ENCODE results near the gene PPP1R26.
"Not testable (repeated sequence)": the region's sequence is repeated elsewhere in the genome, so short reads cannot be mapped to it uniquely, and the experiment has no call there.

The PPP1R26 gene

DNA sequence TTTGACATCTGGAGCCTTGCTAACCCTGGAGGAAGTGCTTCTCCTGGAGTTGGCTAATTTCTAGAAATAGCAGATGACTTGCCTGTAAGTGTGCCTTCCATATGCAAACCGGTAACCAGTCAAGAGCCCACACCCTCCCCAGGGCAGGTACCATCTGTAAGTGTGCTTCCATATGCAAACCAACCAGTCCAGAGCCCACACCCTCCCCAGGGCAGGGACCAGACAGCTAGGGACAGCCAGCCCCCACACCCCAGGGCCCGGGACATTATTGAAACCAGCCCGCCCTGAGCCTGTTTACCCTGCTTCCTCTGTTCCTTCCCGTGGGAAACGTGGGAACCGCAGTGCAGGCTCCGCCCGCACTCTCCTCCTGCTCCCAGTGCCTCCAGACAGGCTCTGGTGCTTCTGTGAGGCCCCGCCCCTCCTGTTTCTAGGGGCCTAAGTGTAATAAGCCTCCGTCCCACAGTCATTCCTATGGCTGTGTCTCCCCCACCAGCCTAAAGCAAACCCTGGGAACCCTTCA, 54.7 kb downstream of the PPP1R26 start:
- H3K9me3 ChIP-seq (ENCODE audit: control insufficient read depth, insufficient read depth, low read depth, low read length); H3K27ac ChIP-seq (ENCODE audit: extremely low read depth, low read depth, low read length); H3K36me3 ChIP-seq (ENCODE audit: control insufficient read depth in 2 of 2, insufficient read depth in 1 of 2, low read length in 2 of 2); POLR2A ChIA-PET; H3K4me1 ChIP-seq (ENCODE audit: control insufficient read depth, insufficient read depth, low read length); H3K4me3 ChIP-seq (ENCODE audit: low read depth, low read length): not testable (repeated sequence)
- CTCF ChIA-PET = interaction anchor here (0.6 kb wide), 1 partner anchor 69 kb away, joined by 3 read pairs; no protein-coding TSS in a partner anchor
- peak; percentile 51 for TF ChIP-seq KLF1 (tag by site-specific recombination; IDR thresholded peaks at IDR 0.05)

DNA sequence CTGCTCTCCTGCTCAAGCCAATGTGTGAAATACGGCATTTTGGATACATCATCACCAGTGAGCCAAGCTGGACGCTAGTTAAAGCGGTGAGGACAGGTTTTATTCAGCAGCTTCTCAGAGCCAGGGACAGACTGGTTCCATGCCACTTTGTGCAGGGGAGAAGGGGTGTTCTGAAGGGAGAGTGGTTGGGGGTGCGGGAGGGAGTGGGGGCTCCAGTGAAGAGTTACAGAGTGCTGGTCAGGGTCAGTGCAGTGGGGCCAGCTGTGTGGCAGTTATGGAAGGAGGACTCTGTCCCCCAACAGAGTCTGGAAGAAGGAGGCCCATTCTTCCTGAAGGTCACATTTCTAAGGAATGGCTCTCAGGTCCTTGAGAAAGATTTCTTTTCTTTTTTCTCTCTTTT, 55.2 kb downstream of the PPP1R26 start:
- CTCF ChIA-PET = interaction anchor here (0.7 kb wide), 2 partner anchors 10 to 30 kb away, joined by 4 to 6 read pairs; no protein-coding TSS in a partner anchor
- H3K27ac ChIP-seq (ENCODE audit: extremely low read depth, low read depth, low read length); POLR2A ChIA-PET; H3K4me3 ChIP-seq (ENCODE audit: low read depth, low read length); H3K4me1 ChIP-seq (ENCODE audit: control insufficient read depth, insufficient read depth, low read length); H3K9me3 ChIP-seq (ENCODE audit: control insufficient read depth, insufficient read depth, low read depth, low read length); H3K36me3 ChIP-seq (ENCODE audit: control insufficient read depth in 2 of 2, insufficient read depth in 1 of 2, low read length in 2 of 2): not testable (repeated sequence)

DNA sequence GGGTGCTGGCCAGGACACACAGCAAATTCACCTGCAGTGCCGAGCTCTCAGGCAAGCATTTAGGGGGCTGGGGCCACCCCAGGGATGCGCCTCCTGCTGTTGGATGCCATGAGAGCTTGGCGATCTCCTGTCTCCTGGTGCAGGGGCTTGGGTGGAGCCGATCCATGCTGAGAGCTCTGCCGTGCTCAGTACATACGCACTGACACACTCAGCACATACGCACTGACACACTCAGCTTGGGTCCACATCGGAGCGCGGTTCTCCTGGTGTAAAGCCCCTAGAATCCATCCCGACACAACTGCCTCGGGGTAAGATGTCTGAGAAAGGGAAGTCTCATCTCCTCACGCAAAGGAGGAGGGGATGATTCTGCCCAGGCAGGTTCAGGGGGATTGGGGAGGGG, 56.0 kb downstream of the PPP1R26 start:
- CTCF ChIA-PET = not testable (repeated sequence)

DNA sequence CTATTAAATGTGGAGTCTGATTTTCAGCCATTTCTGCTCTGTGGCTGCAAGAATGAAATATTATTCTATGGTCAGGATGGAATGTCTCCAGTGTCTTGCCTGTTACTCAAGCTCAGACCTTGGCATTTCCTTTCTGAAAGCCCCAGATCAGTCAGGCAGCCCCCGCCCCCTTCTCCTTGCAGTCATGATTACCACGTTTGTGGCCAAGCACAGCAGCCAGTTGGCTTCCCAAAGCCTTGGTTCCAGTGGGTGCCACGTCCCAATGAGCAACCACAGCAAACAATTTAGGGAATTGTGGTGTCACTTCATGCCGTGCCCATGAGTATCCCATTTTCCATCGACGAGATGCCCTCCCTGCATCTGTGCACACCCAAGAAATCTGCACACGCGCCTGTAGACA, 56.6 kb downstream of the PPP1R26 start:
- POLR2A ChIA-PET = no interaction called here
- no peak for TF ChIP-seq EGR2 (tag by site-specific recombination; IDR thresholded peaks at IDR 0.05; ENCODE audit: low read depth)
- TF ChIP-seq ZNF184 (tag by site-specific recombination; IDR thresholded peaks at IDR 0.05) = no peak
- no peak for TF ChIP-seq ZNF24 (tag by site-specific recombination; IDR thresholded peaks at IDR 0.05)
- no peak for TF ChIP-seq KLF10 (tag by site-specific recombination; IDR thresholded peaks at IDR 0.05)
- TF ChIP-seq ZNF610 (tag by site-specific recombination; IDR thresholded peaks at IDR 0.05; ENCODE audit: borderline replicate concordance) = no peak
- TF ChIP-seq ZNF521 (tag by site-specific recombination; IDR thresholded peaks at IDR 0.05) = no peak
- TF ChIP-seq GLI4 (tag by site-specific recombination; IDR thresholded peaks at IDR 0.05) = no peak
- TF ChIP-seq ZNF560 (tag by site-specific recombination; IDR thresholded peaks at IDR 0.05; ENCODE audit: borderline replicate concordance) = no peak
- TF ChIP-seq, protein P1, sequence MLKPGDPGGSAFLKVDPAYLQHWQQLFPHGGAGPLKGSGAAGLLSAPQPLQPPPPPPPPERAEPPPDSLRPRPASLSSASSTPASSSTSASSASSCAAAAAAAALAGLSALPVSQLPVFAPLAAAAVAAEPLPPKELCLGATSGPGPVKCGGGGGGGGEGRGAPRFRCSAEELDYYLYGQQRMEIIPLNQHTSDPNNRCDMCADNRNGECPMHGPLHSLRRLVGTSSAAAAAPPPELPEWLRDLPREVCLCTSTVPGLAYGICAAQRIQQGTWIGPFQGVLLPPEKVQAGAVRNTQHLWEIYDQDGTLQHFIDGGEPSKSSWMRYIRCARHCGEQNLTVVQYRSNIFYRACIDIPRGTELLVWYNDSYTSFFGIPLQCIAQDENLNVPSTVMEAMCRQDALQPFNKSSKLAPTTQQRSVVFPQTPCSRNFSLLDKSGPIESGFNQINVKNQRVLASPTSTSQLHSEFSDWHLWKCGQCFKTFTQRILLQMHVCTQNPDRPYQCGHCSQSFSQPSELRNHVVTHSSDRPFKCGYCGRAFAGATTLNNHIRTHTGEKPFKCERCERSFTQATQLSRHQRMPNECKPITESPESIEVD (tag by site-specific recombination; IDR thresholded peaks at IDR 0.05) = no peak
- TF ChIP-seq ZNF112 (tag by site-specific recombination; IDR thresholded peaks at IDR 0.05) = no peak
- no peak for TF ChIP-seq WT1 (tag by site-specific recombination; IDR thresholded peaks at IDR 0.05)
- TF ChIP-seq, protein P2, sequence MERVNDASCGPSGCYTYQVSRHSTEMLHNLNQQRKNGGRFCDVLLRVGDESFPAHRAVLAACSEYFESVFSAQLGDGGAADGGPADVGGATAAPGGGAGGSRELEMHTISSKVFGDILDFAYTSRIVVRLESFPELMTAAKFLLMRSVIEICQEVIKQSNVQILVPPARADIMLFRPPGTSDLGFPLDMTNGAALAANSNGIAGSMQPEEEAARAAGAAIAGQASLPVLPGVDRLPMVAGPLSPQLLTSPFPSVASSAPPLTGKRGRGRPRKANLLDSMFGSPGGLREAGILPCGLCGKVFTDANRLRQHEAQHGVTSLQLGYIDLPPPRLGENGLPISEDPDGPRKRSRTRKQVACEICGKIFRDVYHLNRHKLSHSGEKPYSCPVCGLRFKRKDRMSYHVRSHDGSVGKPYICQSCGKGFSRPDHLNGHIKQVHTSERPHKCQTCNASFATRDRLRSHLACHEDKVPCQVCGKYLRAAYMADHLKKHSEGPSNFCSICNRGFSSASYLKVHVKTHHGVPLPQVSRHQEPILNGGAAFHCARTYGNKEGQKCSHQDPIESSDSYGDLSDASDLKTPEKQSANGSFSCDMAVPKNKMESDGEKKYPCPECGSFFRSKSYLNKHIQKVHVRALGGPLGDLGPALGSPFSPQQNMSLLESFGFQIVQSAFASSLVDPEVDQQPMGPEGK (tag by site-specific recombination; IDR thresholded peaks at IDR 0.05) = no peak
- H3K27ac ChIP-seq (ENCODE audit: extremely low read depth, low read depth, low read length) = no peak overlapping the region
- CTCF ChIA-PET = no interaction called here
- H3K36me3 ChIP-seq (ENCODE audit: control insufficient read depth in 2 of 2, insufficient read depth in 1 of 2, low read length in 2 of 2) = no peaks in the 10 kb centered on the region
- no peaks in the 10 kb centered on the region for H3K9me3 ChIP-seq (ENCODE audit: control insufficient read depth, insufficient read depth, low read depth, low read length)
- H3K4me3 ChIP-seq (ENCODE audit: low read depth, low read length) = no peak overlapping the region
- H3K4me1 ChIP-seq (ENCODE audit: control insufficient read depth, insufficient read depth, low read length) = no peaks in the 10 kb centered on the region

More for the DNA sequence above, 56.0 kb downstream of the PPP1R26 start:
- H3K36me3 ChIP-seq (ENCODE audit: control insufficient read depth in 2 of 2, insufficient read depth in 1 of 2, low read length in 2 of 2); POLR2A ChIA-PET; H3K9me3 ChIP-seq (ENCODE audit: control insufficient read depth, insufficient read depth, low read depth, low read length); H3K4me1 ChIP-seq (ENCODE audit: control insufficient read depth, insufficient read depth, low read length); H3K27ac ChIP-seq (ENCODE audit: extremely low read depth, low read depth, low read length); H3K4me3 ChIP-seq (ENCODE audit: low read depth, low read length): not testable (repeated sequence)

Measured in HEK293 (cell line).